Uterus (tissue), 4 donors: ENCODE results near the gene GPR22. TPM values are rescaled to one million over a fixed set of nuclear protein-coding genes. Genes with fewer than 3 reads are reported as not detected.

ENCODE experiments used
- DNase-seq, 2 donors: peaks; one replicate each; pipeline ENCODE4 v3.0.0-alpha.2; 2019 to 2020
- H3K27ac ChIP-seq, 2 donors: fragments of 200-600 bp; sonication (generic); 1 replicate in 1 of 2; 2 replicates in 1 of 2; pipeline ENCODE4 v1.5.1; 2016 to 2018
- H3K27me3 ChIP-seq, 2 donors: fragments of 200-600 bp; sonication (generic); one replicate each; pipeline ENCODE4 v1.5.1; 2018 to 2019; ENCODE audit warnings: control low read depth in 1 of 2
- H3K36me3 ChIP-seq, 2 donors: fragments of 200-600 bp; sonication (generic); one replicate each; pipeline ENCODE4 v1.5.1; 2019; ENCODE audit warnings: control low read depth in 1 of 2
- H3K4me1 ChIP-seq, 2 donors: fragments of 200-600 bp; sonication (generic); one replicate each; pipeline ENCODE4 v1.5.1; 2018 to 2019; ENCODE audit warnings: control low read depth in 1 of 2
- H3K4me3 ChIP-seq, 2 donors: fragments of 200-600 bp; sonication (generic); 1 replicate in 1 of 2; 2 replicates in 1 of 2; pipeline ENCODE4 v1.5.1; 2018 to 2019; ENCODE audit warnings: mild to moderate bottlenecking in 1 of 2
- H3K9me3 ChIP-seq, 2 donors: fragments of 200-600 bp; sonication (generic); one replicate each; pipeline ENCODE4 v1.5.1; 2019; ENCODE audit warnings: control low read depth in 1 of 2
- POLR2A ChIP-seq, 2 donors: fragments of 450-650 bp; IDR thresholded peaks; one replicate each; pipeline ENCODE4 v1.6.1; 2016; ENCODE audit warnings: antibody characterized with exemption in 2 of 2, mild to moderate bottlenecking in 1 of 2, moderate library complexity in 1 of 2
- intact Hi-C: fragments of 100-400 bp; cut with DNase I; formaldehyde crosslinking; loops from one replicate; pipeline ENCODE4 v1.15.1; 2023; ENCODE audit warnings: low total_unique reads
- total RNA-seq, 4 donors: library from RNA; depleted of rRNA in 3 of 4; stranded (reverse); fragments of >200 nt in 3 of 4; gene quantifications; one replicate each; pipeline versions ENCODE4 v1.1.0 to v1.2.4, GENCODE V29; 2014 to 2023
- TF ChIP-seq, protein P1 (sequence below), 4 experiments: fragments of 200-600 bp in 2 of 4; fragments of 450-650 bp in 2 of 4; sonication (generic) in 2 of 4; IDR thresholded peaks; one replicate each; pipeline ENCODE4 v1.5.1; 2016 to 2019; ENCODE audit warnings: antibody characterized with exemption in 4 of 4, mild to moderate bottlenecking in 2 of 4, moderate library complexity in 1 of 4
- donor health status: DM: yes; HTN: yes; CAD: no.

GPR22 gene
- total RNA-seq, 4 donors from 2014 or later, result 0.48 to 26.1 (median 1.1) TPM; not detected in 1

DNA sequence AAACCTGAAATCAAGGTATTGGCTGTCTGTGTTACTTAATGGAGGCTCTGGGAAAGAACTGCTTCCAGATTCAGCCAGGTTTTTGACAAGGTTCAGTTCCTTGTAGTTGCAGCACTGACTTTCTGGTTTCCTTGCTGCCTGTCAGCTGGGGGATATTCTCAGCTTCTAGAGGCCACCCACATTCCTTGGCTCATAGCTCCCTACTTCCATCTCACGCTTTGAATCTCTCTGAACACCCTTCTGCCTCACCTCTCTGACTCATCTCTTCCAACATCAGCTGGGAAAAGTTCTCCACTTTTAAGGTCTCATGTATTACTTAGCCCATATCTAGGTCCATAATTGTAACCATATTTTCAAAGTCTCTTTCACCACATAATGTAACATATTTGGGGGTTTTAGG, 22.9 kb upstream of the GPR22 start:
- Histone ChIP-seq H3K36me3 (no peaks in the 10 kb centered on the region), H3K9me3 (no peaks in the 10 kb centered on the region), H3K4me1 (no peaks in the 10 kb centered on the region), H3K27me3 (no peaks in the 10 kb centered on the region), H3K27ac (no peak overlapping the region), H3K4me3 (no peak overlapping the region)
- intact Hi-C loops, result no loop called here
- TF ChIP-seq POLR2A (IDR thresholded peaks at IDR 0.05), result no peak
- TF ChIP-seq, protein P1, sequence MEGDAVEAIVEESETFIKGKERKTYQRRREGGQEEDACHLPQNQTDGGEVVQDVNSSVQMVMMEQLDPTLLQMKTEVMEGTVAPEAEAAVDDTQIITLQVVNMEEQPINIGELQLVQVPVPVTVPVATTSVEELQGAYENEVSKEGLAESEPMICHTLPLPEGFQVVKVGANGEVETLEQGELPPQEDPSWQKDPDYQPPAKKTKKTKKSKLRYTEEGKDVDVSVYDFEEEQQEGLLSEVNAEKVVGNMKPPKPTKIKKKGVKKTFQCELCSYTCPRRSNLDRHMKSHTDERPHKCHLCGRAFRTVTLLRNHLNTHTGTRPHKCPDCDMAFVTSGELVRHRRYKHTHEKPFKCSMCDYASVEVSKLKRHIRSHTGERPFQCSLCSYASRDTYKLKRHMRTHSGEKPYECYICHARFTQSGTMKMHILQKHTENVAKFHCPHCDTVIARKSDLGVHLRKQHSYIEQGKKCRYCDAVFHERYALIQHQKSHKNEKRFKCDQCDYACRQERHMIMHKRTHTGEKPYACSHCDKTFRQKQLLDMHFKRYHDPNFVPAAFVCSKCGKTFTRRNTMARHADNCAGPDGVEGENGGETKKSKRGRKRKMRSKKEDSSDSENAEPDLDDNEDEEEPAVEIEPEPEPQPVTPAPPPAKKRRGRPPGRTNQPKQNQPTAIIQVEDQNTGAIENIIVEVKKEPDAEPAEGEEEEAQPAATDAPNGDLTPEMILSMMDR (IDR thresholded peaks at IDR 0.05), result no peak
- no peak for DNase-seq

DNA sequence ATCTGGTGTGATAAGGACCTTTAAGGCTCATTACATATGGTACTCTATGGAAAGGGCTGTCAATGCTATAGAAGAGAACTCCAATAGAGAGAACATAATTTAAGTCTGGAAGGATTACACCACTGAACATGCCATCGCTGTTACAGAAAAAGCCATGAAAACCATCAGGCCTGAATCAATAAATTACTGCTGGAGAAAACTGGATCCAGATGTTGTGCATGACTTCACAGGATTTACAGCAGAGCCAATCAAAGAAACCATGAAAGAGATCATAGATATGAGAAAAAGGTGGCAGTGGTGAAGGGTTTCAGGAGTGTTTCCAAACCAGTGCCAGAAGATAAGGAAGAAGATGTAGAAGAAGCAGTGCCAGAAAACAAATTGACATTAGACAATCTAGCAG, 18.9 kb upstream of the GPR22 start:
- H3K4me1 ChIP-seq, result no peaks in the 10 kb centered on the region
- no peaks in the 10 kb centered on the region for H3K9me3 ChIP-seq
- H3K27ac ChIP-seq, result no peak overlapping the region
- no peak for TF ChIP-seq POLR2A (IDR thresholded peaks at IDR 0.05)
- TF ChIP-seq, protein P1 (IDR thresholded peaks at IDR 0.05), result no peak
- intact Hi-C loops, result no loop called here
- no peak overlapping the region for H3K4me3 ChIP-seq
- no peaks in the 10 kb centered on the region for H3K36me3 ChIP-seq
- H3K27me3 ChIP-seq, result no peaks in the 10 kb centered on the region
- DNase-seq, result no peak

GRCh38 chr7:107453388-107453787, 16.5 kb upstream of the GPR22 start:
- H3K9me3 ChIP-seq, result no peaks in the 10 kb centered on the region
- no peak overlapping the region for H3K27ac ChIP-seq
- no peak for DNase-seq
- no peaks in the 10 kb centered on the region for H3K36me3 ChIP-seq
- TF ChIP-seq, protein P1 (IDR thresholded peaks at IDR 0.05), result no peak
- no peak for TF ChIP-seq POLR2A (IDR thresholded peaks at IDR 0.05)
- intact Hi-C loops, result no loop called here
- no peaks in the 10 kb centered on the region for H3K4me1 ChIP-seq
- no peaks in the 10 kb centered on the region for H3K27me3 ChIP-seq
- no peak overlapping the region for H3K4me3 ChIP-seq

- Histone ChIP-seq H3K27ac (no peak overlapping the region), H3K4me1 (no peaks in the 10 kb centered on the region), H3K27me3 (no peaks in the 10 kb centered on the region), H3K36me3 (no peaks in the 10 kb centered on the region), H3K4me3 (no peak overlapping the region), H3K9me3 (no peaks in the 10 kb centered on the region)
- intact Hi-C loops, result loop anchor here (10.0 kb wide), 1 partner anchor 263 kb away; no protein-coding TSS in a partner anchor
- TF ChIP-seq POLR2A (IDR thresholded peaks at IDR 0.05), result no peak
- TF ChIP-seq, protein P1 (IDR thresholded peaks at IDR 0.05), result no peak
- DNase-seq, result no peak
These were observed 7.8 kb upstream of the GPR22 start for GRCh38 chr7:107461938-107462533.

GRCh38 chr7:107463139-107464078, 6.4 kb upstream of the GPR22 start:
- no peak for TF ChIP-seq POLR2A (IDR thresholded peaks at IDR 0.05)
- TF ChIP-seq, protein P1 (IDR thresholded peaks at IDR 0.05), result peak; percentile 72 to 89 (median 82)
- Histone ChIP-seq H3K36me3 (no peaks in the 10 kb centered on the region), H3K27ac (peak overlapping the region; percentile 3 to 16), H3K4me1 (no peaks in the 10 kb centered on the region), H3K4me3 (no peak overlapping the region), H3K9me3 (no peaks in the 10 kb centered on the region), H3K27me3 (no peaks in the 10 kb centered on the region)
- intact Hi-C loops, result loop anchor here (10.0 kb wide), 1 partner anchor 261 kb away; no protein-coding TSS in a partner anchor
- DNase-seq, result peak; percentile 58 to 69
